ENCODE results near the gene TRIO. TPM values are rescaled to one million over a fixed set of nuclear protein-coding genes. Genes with fewer than 3 reads are reported as not detected.

The TRIO gene
- total and polyA plus RNA-seq, 10 of the 15 experiments (the other 5 are each of a cell fraction or from before 2014, with no cell fraction given) = 5.1 to 96.4 (median 44.6) TPM

- no TSS peak for BruUV-seq (replicated peaks)
- no peak overlapping the region for H2AFZ ChIP-seq (ENCODE audit: control insufficient read depth, low read depth, low read length)
- ChIA-PET RAD21 (ENCODE audit: unreplicated experiment) (no interaction called here), POLR2A (interaction anchor here (0.8 kb wide), 1 partner anchor 19 kb away, joined by 3 read pairs; no protein-coding TSS in a partner anchor), CTCF (no interaction called here), SMC1A (ENCODE audit: uncharacterized antibody, unreplicated experiment) (interaction anchor here (4.6 kb wide), 1 partner anchor 15 kb away, joined by 23 read pairs; no protein-coding TSS in a partner anchor)
- H3K4me3 ChIP-seq = no peak overlapping the region
- in situ Hi-C loops (cut with MboI) = no loop called here
- H3K27ac ChIP-seq (ENCODE audit: control insufficient read depth, insufficient read depth) = no peak overlapping the region
- no peaks in the 10 kb centered on the region; the same call in 1 of the 2 replicates for H4K20me1 ChIP-seq (ENCODE audit: control insufficient read depth, insufficient read depth)
- no peaks in the 10 kb centered on the region; a peak in 2 of 4 replicates for H3K36me3 ChIP-seq (ENCODE audit: control insufficient read depth in 2 of 2, insufficient read depth in 2 of 2, low read length in 1 of 2)
- no peak overlapping the region for H3K9ac ChIP-seq (ENCODE audit: control insufficient read depth, insufficient read depth, low read length)
- intact Hi-C loops (cut with micrococcal nuclease; ENCODE audit: unreplicated experiment) = no loop called here
- H3K9me3 ChIP-seq (replicated peaks; ENCODE audit: control insufficient read depth, insufficient read depth, low read length) = no peaks in the 10 kb centered on the region; the same call in 2 of the 3 replicates
- no peak for ATAC-seq
- 50% methylated on average over 7 of the region's 7 CpGs for WGBS (ENCODE audit: insufficient coverage, insufficient replicate concordance, low lambda C conversion rate, missing lambda C conversion rate)
- peaks cover 17% of the 10 kb centered on the region for H3K4me1 ChIP-seq (ENCODE audit: control insufficient read depth, insufficient read depth, low read length)
- DNase-seq (ENCODE audit: low read depth, low spot score) = no peak
- no peaks in the 10 kb centered on the region for H3K27me3 ChIP-seq (replicated peaks in 1 of 2; ENCODE audit: control insufficient read depth in 2 of 2, insufficient read depth in 2 of 2, low read length in 1 of 2)
- H3K4me2 ChIP-seq (ENCODE audit: control insufficient read depth, insufficient read depth) = no peak overlapping the region
- peaks cover 71% of the 10 kb centered on the region for H3K79me2 ChIP-seq (ENCODE audit: control insufficient read depth, insufficient read depth, low read length)
- no peak for FAIRE-seq
- TF ChIP-seq BHLHE40 (IDR thresholded peaks at IDR 0.05; ENCODE audit: borderline replicate concordance in 1 of 2, low read depth in 2 of 2, low read length in 1 of 2) (no peak), ZNF384 (IDR thresholded peaks at IDR 0.05; ENCODE audit: borderline replicate concordance, low read depth, low read length) (no peak), ZZZ3 (IDR thresholded peaks at IDR 0.05; ENCODE audit: control insufficient read depth, insufficient read length, low read depth) (no peak), CTCF (IDR thresholded peaks at IDR 0.05 in 2 of 3, conservative IDR thresholded peaks at IDR 0.05 in 1 of 3; ENCODE audit: control insufficient read depth in 2 of 3, extremely low read depth in 1 of 3, insufficient read depth in 1 of 3, low read depth in 3 of 3, low read length in 3 of 3) (no peak), NRF1 (conservative IDR thresholded peaks at IDR 0.05; ENCODE audit: low read depth, low read length) (no peak), ZBTB33 (IDR thresholded peaks at IDR 0.05) (no peak), STAT3 (IDR thresholded peaks at IDR 0.05; ENCODE audit: low read depth, low read length) (no peak), CEBPB (IDR thresholded peaks at IDR 0.05; ENCODE audit: borderline replicate concordance in 1 of 2, low read depth in 2 of 2, low read length in 2 of 2) (no peak), SIX5 (IDR thresholded peaks at IDR 0.05; ENCODE audit: low read depth, low read length, severe bottlenecking) (no peak), SMAD5 (IDR thresholded peaks at IDR 0.05; ENCODE audit: low read depth) (no peak)
- TF ChIP-seq, protein P1, sequence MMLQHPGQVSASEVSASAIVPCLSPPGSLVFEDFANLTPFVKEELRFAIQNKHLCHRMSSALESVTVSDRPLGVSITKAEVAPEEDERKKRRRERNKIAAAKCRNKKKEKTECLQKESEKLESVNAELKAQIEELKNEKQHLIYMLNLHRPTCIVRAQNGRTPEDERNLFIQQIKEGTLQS (IDR thresholded peaks at IDR 0.05; ENCODE audit: borderline replicate concordance, extremely low read depth, low read depth, low read length) = no peak
- TF ChIP-seq, protein P2, sequence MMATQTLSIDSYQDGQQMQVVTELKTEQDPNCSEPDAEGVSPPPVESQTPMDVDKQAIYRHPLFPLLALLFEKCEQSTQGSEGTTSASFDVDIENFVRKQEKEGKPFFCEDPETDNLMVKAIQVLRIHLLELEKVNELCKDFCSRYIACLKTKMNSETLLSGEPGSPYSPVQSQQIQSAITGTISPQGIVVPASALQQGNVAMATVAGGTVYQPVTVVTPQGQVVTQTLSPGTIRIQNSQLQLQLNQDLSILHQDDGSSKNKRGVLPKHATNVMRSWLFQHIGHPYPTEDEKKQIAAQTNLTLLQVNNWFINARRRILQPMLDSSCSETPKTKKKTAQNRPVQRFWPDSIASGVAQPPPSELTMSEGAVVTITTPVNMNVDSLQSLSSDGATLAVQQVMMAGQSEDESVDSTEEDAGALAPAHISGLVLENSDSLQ (IDR thresholded peaks at IDR 0.05) = no peak
- TF ChIP-seq, protein P3, sequence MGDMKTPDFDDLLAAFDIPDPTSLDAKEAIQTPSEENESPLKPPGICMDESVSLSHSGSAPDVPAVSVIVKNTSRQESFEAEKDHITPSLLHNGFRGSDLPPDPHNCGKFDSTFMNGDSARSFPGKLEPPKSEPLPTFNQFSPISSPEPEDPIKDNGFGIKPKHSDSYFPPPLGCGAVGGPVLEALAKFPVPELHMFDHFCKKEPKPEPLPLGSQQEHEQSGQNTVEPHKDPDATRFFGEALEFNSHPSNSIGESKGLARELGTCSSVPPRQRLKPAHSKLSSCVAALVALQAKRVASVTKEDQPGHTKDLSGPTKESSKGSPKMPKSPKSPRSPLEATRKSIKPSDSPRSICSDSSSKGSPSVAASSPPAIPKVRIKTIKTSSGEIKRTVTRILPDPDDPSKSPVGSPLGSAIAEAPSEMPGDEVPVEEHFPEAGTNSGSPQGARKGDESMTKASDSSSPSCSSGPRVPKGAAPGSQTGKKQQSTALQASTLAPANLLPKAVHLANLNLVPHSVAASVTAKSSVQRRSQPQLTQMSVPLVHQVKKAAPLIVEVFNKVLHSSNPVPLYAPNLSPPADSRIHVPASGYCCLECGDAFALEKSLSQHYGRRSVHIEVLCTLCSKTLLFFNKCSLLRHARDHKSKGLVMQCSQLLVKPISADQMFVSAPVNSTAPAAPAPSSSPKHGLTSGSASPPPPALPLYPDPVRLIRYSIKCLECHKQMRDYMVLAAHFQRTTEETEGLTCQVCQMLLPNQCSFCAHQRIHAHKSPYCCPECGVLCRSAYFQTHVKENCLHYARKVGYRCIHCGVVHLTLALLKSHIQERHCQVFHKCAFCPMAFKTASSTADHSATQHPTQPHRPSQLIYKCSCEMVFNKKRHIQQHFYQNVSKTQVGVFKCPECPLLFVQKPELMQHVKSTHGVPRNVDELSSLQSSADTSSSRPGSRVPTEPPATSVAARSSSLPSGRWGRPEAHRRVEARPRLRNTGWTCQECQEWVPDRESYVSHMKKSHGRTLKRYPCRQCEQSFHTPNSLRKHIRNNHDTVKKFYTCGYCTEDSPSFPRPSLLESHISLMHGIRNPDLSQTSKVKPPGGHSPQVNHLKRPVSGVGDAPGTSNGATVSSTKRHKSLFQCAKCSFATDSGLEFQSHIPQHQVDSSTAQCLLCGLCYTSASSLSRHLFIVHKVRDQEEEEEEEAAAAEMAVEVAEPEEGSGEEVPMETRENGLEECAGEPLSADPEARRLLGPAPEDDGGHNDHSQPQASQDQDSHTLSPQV (IDR thresholded peaks at IDR 0.05) = no peak
Measured at GRCh38 chr5:14229734-14230133, 86.6 kb downstream of the TRIO start.
